IMR-90 (cell line): ENCODE measurements around the gene SARDH. TPM values are rescaled to one million over a fixed set of nuclear protein-coding genes. Genes with fewer than 3 reads are reported as not detected.

Source experiments
- ATAC-seq: fragments of 200-7000 bp; cut with Tn5 transposase; 2 replicates; pipeline ENCODE4 v1.9.1; 2020; ENCODE audit warnings: low read depth, mild to moderate bottlenecking, moderate library complexity
- BruUV-seq: library from RNA; stranded (reverse); fragments of 400-500 nt; replicated peaks from 2 replicates; lab custom pipeline; 2021; lab: Mats Ljungman, UMichigan
- CTCF ChIA-PET: fragments of 300-600 bp; formaldehyde crosslinking; extraction: SDS; loops from one replicate; lab custom pipeline; 2021; ENCODE audit warnings: antibody characterized with exemption; lab: Yijun Ruan, JAX
- POLR2A ChIA-PET: fragments of 300-600 bp; sonication (Branson Sonifier 250); formaldehyde crosslinking; loops from one replicate; lab custom pipeline; 2022; ENCODE audit warnings: antibody characterized with exemption; ENCODE audit not compliant: unreplicated experiment; lab: Charles Lee
- DNase-seq: peaks from one replicate; pipeline ENCODE4 v3.0.0; 2013
- H2AFZ ChIP-seq: replicated peaks from 2 replicates; pipeline ENCODE3; 2013; ENCODE audit warnings: low read length, mild to moderate bottlenecking; ENCODE audit not compliant: poor library complexity
- H2AK5ac ChIP-seq: 2 replicates; pipeline ENCODE4 v1.6.1; 2013; ENCODE audit warnings: low read depth, low read length, inconsistent platforms
- H2AK9ac ChIP-seq: replicated peaks from 2 replicates; pipeline ENCODE3; 2013; ENCODE audit warnings: mild to moderate bottlenecking, low read depth, low read length, moderate library complexity; ENCODE audit not compliant: poor library complexity
- H2BK120ac ChIP-seq: 2 replicates; pipeline ENCODE4 v1.6.1; 2013; ENCODE audit warnings: low read depth, low read length, inconsistent platforms
- H2BK15ac ChIP-seq: 3 replicates; pipeline ENCODE4 v1.6.1; 2013; ENCODE audit warnings: low read depth, low read length, inconsistent platforms
- H2BK20ac ChIP-seq: 2 replicates; pipeline ENCODE4 v1.6.1; 2013; ENCODE audit warnings: low read depth, mild to moderate bottlenecking, inconsistent platforms, low read length, moderate library complexity
- H2BK5ac ChIP-seq: 2 replicates; pipeline ENCODE4 v1.6.1; 2013; ENCODE audit warnings: mild to moderate bottlenecking, low read depth, low read length, inconsistent platforms; ENCODE audit not compliant: poor library complexity, severe bottlenecking
- H3K14ac ChIP-seq: replicated peaks from 2 replicates; pipeline ENCODE4 v1.6.1; 2013; ENCODE audit warnings: low read depth, low read length, inconsistent platforms
- H3K18ac ChIP-seq: 2 replicates; pipeline ENCODE4 v1.6.1; 2013; ENCODE audit warnings: low read depth, low read length, control low read depth
- H3K23ac ChIP-seq: 2 replicates; pipeline ENCODE4 v1.6.1; 2013; ENCODE audit warnings: low read depth, low read length, inconsistent platforms
- H3K27ac ChIP-seq: 2 replicates; pipeline ENCODE4 v1.5.1; 2013; ENCODE audit warnings: mild to moderate bottlenecking, control low read depth, low read length; ENCODE audit not compliant: insufficient read depth
- H3K27me3 ChIP-seq: 2 replicates; pipeline ENCODE4 v1.6.1; 2013; ENCODE audit warnings: low read length; ENCODE audit not compliant: control insufficient read depth, insufficient read depth
- H3K36me3 ChIP-seq: 2 replicates; pipeline ENCODE4 v1.6.1; 2013; ENCODE audit warnings: low read length, mixed read lengths; ENCODE audit not compliant: control insufficient read depth, insufficient read depth
- H3K4ac ChIP-seq: 2 replicates; pipeline ENCODE4 v1.6.1; 2013; ENCODE audit warnings: low read depth, low read length, inconsistent platforms
- H3K4me1 ChIP-seq: 2 replicates; pipeline ENCODE4 v1.6.1; 2013; ENCODE audit warnings: low read length, mixed read lengths; ENCODE audit not compliant: control insufficient read depth, insufficient read depth
- H3K4me2 ChIP-seq: 2 replicates; pipeline ENCODE4 v1.6.1; 2013; ENCODE audit warnings: low read depth, mild to moderate bottlenecking, control low read depth, low read length, moderate library complexity
- H3K4me3 ChIP-seq: 2 replicates; pipeline ENCODE4 v1.5.1; 2013; ENCODE audit warnings: low read depth, mild to moderate bottlenecking, control low read depth, low read length, moderate library complexity; ENCODE audit not compliant: insufficient read depth
- H3K56ac ChIP-seq: 2 replicates; pipeline ENCODE4 v1.6.1; 2013; ENCODE audit warnings: low read length, inconsistent platforms; ENCODE audit not compliant: insufficient read depth; ENCODE audit errors: extremely low read depth
- H3K79me1 ChIP-seq, 2 experiments: 2 replicates each; pipeline ENCODE4 v1.6.1; 2013; ENCODE audit warnings: low read length in 2 of 2, inconsistent platforms in 1 of 2, low read depth in 1 of 2
- H3K9ac ChIP-seq: 2 replicates; pipeline ENCODE4 v1.6.1; 2013; ENCODE audit warnings: low read depth, low read length, control low read depth
- H3K9me1 ChIP-seq: 2 replicates; pipeline ENCODE4 v1.6.1; 2013; ENCODE audit warnings: low read length, inconsistent platforms; ENCODE audit not compliant: insufficient read depth
- H3K9me3 ChIP-seq: 2 replicates; pipeline ENCODE4 v1.6.1; 2013; ENCODE audit warnings: low read length; ENCODE audit not compliant: control insufficient read depth, insufficient read depth
- H4K20me1 ChIP-seq: 2 replicates; pipeline ENCODE4 v1.6.1; 2013; ENCODE audit warnings: low read length, inconsistent platforms; ENCODE audit not compliant: insufficient read depth
- H4K5ac ChIP-seq: 2 replicates; pipeline ENCODE4 v1.6.1; 2013; ENCODE audit warnings: mild to moderate bottlenecking, low read depth, low read length, control low read depth
- H4K8ac ChIP-seq, 2 experiments: 2 replicates each; pipeline ENCODE4 v1.6.1; 2013; ENCODE audit warnings: low read depth in 2 of 2, low read length in 2 of 2, control low read depth in 1 of 2, inconsistent platforms in 1 of 2
- H4K91ac ChIP-seq: 2 replicates; pipeline ENCODE4 v1.6.1; 2013; ENCODE audit warnings: low read depth, low read length, inconsistent platforms; ENCODE audit not compliant: insufficient read depth
- BHLHE40 ChIP-seq: fragments of 150-350 bp; IDR thresholded peaks from 2 replicates; pipeline ENCODE4 v1.6.1; 2016; ENCODE audit warnings: mild to moderate bottlenecking, low read depth, low read length
- CEBPB ChIP-seq: IDR thresholded peaks from 2 replicates; pipeline ENCODE4 v1.6.1; 2012; ENCODE audit warnings: low read depth, low read length, improper control_type of control experiment
- FOS ChIP-seq: fragments of 150-350 bp; IDR thresholded peaks from 2 replicates; pipeline ENCODE4 v1.6.1; 2016; ENCODE audit warnings: low read depth, low read length
- MAFK ChIP-seq: IDR thresholded peaks from 2 replicates; pipeline ENCODE4 v1.6.1; 2012; ENCODE audit warnings: low read depth, low read length, improper control_type of control experiment
- MAZ ChIP-seq: IDR thresholded peaks from 2 replicates; pipeline ENCODE4 v1.6.1; 2012; ENCODE audit warnings: low read depth, mild to moderate bottlenecking, low read length, improper control_type of control experiment, moderate library complexity, borderline replicate concordance
- MXI1 ChIP-seq: IDR thresholded peaks from 2 replicates; pipeline ENCODE4 v1.6.1; 2012; ENCODE audit warnings: low read depth, mild to moderate bottlenecking, low read length, moderate library complexity, borderline replicate concordance
- NFE2L2 ChIP-seq: fragments of 150-350 bp; IDR thresholded peaks from 2 replicates; pipeline ENCODE4 v1.6.1; 2016; ENCODE audit warnings: low read depth, mild to moderate bottlenecking, low read length
- POLR2A ChIP-seq: IDR thresholded peaks from 2 replicates; pipeline ENCODE4 v1.6.1; 2012; ENCODE audit warnings: mild to moderate bottlenecking, low read depth, low read length
- RAD21 ChIP-seq: IDR thresholded peaks from 2 replicates; pipeline ENCODE4 v1.6.1; 2012; ENCODE audit warnings: low read length, improper control_type of control experiment
- RCOR1 ChIP-seq: IDR thresholded peaks from 2 replicates; pipeline ENCODE4 v1.6.1; 2012; ENCODE audit warnings: mild to moderate bottlenecking, low read length, improper control_type of control experiment; ENCODE audit not compliant: insufficient replicate concordance
- RFX5 ChIP-seq: IDR thresholded peaks from 2 replicates; pipeline ENCODE4 v1.8.0; 2012; ENCODE audit warnings: low read depth, mild to moderate bottlenecking, low read length, moderate library complexity
- WGBS, 2 experiments: methylation state at CpG; one replicate each; pipeline versions ENCODE4 v1.1.5 to v1.1.7; 2013; ENCODE audit warnings: missing lambda C conversion rate in 2 of 2; ENCODE audit not compliant: insufficient read length in 1 of 2; ENCODE audit errors: extremely low coverage in 2 of 2; 5-methylcytosine and 5-hydroxymethylcytosine counted together
- dilution Hi-C: fragments of 300-500 bp; cut with HindIII; formaldehyde crosslinking; loops from one replicate; pipeline ENCODE4 v1.14.3; 2018; ENCODE audit warnings: low sequenced_read_pairs; ENCODE audit not compliant: unreplicated experiment
- in situ Hi-C: fragments of 300-500 bp; cut with MboI; formaldehyde crosslinking; loops from 3 replicates; pipeline ENCODE4 v1.14.3; 2019; ENCODE audit warnings: low sequenced_read_pairs, inconsistent platforms, mixed read lengths
- intact Hi-C: fragments of 100-400 bp; cut with micrococcal nuclease; formaldehyde crosslinking; loops from 2 replicates; pipeline ENCODE4 v1.10.0; 2022
- polyA plus RNA-seq, 3 experiments: library from polyadenylated mRNA; depleted of rRNA; stranded (reverse); fragments of >200 nt; gene quantifications; 2 replicates each; pipeline ENCODE4 v1.2.3, GENCODE V29; 2012; ENCODE audit warnings: low replicate concordance in 1 of 3
- total RNA-seq: library from RNA; depleted of rRNA; stranded (reverse); fragments of >200 nt; gene quantifications from 2 replicates; pipeline ENCODE4 v1.2.3, GENCODE V29; 2012
- TF ChIP-seq, protein P1 (sequence below): fragments of 150-350 bp; IDR thresholded peaks from 2 replicates; pipeline ENCODE4 v1.6.1; 2016; ENCODE audit warnings: low read depth, mild to moderate bottlenecking, low read length, moderate library complexity, borderline replicate concordance
- TF ChIP-seq, protein P2 (sequence below): conservative IDR thresholded peaks from 2 replicates; pipeline ENCODE4 v1.5.1; 2012; ENCODE audit warnings: mild to moderate bottlenecking, low read depth, low read length, improper control_type of control experiment
- TF ChIP-seq, protein P3 (sequence below): fragments of 150-350 bp; IDR thresholded peaks from 2 replicates; pipeline ENCODE4 v1.6.1; 2017; ENCODE audit warnings: mild to moderate bottlenecking, antibody characterized with exemption, low read length, low read depth

Gene SARDH
- total and polyA plus RNA-seq, 2 of the 4 experiments (the other 2 are of a cell fraction), result 5.0 to 7.5 TPM

DNA sequence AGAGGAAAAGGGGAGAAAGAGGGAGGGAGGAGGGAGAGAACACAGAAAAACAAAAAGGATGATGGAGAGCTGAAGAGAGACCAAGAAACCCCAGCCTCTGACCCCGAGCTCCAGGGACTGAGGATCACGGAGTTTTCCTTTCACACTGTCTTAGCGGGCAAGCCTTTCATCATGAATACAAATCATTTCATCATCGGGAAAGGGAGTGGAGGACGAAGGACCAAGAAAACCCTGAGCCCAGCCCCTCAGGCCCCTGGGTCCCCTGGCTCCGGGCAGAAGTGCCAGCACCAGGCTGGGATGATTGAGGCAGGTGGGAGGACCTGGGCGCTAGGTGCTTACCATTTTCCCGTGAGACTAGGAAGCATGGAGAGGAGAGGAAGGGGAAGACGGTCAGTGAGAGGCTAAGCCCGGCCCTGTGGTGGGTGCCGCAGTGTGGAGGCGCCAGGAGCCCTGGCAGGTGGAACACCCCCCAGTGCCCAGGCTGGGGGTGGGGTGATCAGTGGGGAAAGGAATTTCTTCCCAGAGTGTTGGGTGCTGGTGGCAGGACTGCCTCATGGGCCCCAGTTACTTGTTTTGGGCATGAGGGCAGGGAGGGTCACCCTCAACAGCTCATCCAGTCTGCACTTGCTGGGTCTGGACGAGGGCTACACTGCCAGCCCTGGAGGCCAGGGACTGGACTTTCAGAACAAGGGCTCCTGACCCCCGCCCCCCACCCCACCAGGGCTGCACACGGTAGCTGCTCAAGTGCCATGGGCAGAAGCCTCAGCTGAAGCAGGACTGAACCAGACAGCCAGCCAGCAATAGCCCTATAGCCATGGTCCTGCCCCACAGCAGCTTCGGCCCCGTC, 49.0 kb upstream of the SARDH start:
- in situ Hi-C loops, result loop anchor here (5.0 to 25.0 kb wide), 2 partner anchors 205 to 350 kb away; partner anchors contain the start of genes VAV2 and WDR5
- intact Hi-C loops, result no loop called here
- no TSS peak for BruUV-seq
- H4K91ac ChIP-seq, result no peak overlapping the region
- dilution Hi-C loops, result loop anchor here (25.0 kb wide), 1 partner anchor 225 kb away; no protein-coding TSS in a partner anchor
- no peaks in the 10 kb centered on the region for H3K9me3 ChIP-seq
- H3K36me3 ChIP-seq, result peaks cover 40% of the 10 kb centered on the region
- H2BK120ac ChIP-seq, result no peak overlapping the region
- ATAC-seq, result no peak
- H2BK15ac ChIP-seq, result no peak overlapping the region
- H3K4me1 ChIP-seq, result no peaks in the 10 kb centered on the region
- H3K23ac ChIP-seq, result no peak overlapping the region
- H3K9me1 ChIP-seq, result 0 out of 2 replicates have a peak, but pooled peaks cover 3% of the 10 kb centered on the region
- no peak overlapping the region for H3K4ac ChIP-seq
- no peak overlapping the region for H2AK9ac ChIP-seq
- no peak overlapping the region for H4K8ac ChIP-seq
- H2BK20ac ChIP-seq, result no peak overlapping the region
- H3K79me1 ChIP-seq, result peaks cover 0 to 10% of the 10 kb centered on the region in 2 experiments; a peak in 1 of 4 replicates
- no peak overlapping the region for H3K4me2 ChIP-seq
- H3K18ac ChIP-seq, result no peak overlapping the region
- no peak overlapping the region for H3K4me3 ChIP-seq
- H4K5ac ChIP-seq, result no peak overlapping the region
- no peak overlapping the region for H3K56ac ChIP-seq
- DNase-seq, result no peak
- H3K27me3 ChIP-seq, result no peaks in the 10 kb centered on the region
- no peak overlapping the region for H3K9ac ChIP-seq
- H3K27ac ChIP-seq, result no peak overlapping the region
- H4K20me1 ChIP-seq, result 0 out of 2 replicates have a peak, but pooled peaks cover 4% of the 10 kb centered on the region
- WGBS, 2 experiments, result 94% methylated on average over 3 of the region's 17 CpGs; no CpG with 5 or more reads in 1 of the 2 experiments
- ChIA-PET POLR2A (no interaction called here), CTCF (interaction anchor here (0.9 kb wide), 1 partner anchor 206 kb away, joined by 3 read pairs; no protein-coding TSS in a partner anchor)
- no peak overlapping the region for H2AFZ ChIP-seq
- H3K14ac ChIP-seq, result no peak overlapping the region
- H2BK5ac ChIP-seq, result no peak overlapping the region
- no peak overlapping the region for H2AK5ac ChIP-seq
- TF ChIP-seq RAD21 (no peak), CEBPB (no peak), RCOR1 (no peak), FOS (no peak), MXI1 (no peak), MAZ (no peak), POLR2A (no peak), RFX5 (no peak), MAFK (no peak), BHLHE40 (no peak), NFE2L2 (no peak)
- TF ChIP-seq, protein P1, sequence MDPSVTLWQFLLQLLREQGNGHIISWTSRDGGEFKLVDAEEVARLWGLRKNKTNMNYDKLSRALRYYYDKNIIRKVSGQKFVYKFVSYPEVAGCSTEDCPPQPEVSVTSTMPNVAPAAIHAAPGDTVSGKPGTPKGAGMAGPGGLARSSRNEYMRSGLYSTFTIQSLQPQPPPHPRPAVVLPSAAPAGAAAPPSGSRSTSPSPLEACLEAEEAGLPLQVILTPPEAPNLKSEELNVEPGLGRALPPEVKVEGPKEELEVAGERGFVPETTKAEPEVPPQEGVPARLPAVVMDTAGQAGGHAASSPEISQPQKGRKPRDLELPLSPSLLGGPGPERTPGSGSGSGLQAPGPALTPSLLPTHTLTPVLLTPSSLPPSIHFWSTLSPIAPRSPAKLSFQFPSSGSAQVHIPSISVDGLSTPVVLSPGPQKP, result no peak
- TF ChIP-seq, protein P2, sequence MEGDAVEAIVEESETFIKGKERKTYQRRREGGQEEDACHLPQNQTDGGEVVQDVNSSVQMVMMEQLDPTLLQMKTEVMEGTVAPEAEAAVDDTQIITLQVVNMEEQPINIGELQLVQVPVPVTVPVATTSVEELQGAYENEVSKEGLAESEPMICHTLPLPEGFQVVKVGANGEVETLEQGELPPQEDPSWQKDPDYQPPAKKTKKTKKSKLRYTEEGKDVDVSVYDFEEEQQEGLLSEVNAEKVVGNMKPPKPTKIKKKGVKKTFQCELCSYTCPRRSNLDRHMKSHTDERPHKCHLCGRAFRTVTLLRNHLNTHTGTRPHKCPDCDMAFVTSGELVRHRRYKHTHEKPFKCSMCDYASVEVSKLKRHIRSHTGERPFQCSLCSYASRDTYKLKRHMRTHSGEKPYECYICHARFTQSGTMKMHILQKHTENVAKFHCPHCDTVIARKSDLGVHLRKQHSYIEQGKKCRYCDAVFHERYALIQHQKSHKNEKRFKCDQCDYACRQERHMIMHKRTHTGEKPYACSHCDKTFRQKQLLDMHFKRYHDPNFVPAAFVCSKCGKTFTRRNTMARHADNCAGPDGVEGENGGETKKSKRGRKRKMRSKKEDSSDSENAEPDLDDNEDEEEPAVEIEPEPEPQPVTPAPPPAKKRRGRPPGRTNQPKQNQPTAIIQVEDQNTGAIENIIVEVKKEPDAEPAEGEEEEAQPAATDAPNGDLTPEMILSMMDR, result no peak
- TF ChIP-seq, protein P3, sequence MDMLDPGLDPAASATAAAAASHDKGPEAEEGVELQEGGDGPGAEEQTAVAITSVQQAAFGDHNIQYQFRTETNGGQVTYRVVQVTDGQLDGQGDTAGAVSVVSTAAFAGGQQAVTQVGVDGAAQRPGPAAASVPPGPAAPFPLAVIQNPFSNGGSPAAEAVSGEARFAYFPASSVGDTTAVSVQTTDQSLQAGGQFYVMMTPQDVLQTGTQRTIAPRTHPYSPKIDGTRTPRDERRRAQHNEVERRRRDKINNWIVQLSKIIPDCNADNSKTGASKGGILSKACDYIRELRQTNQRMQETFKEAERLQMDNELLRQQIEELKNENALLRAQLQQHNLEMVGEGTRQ, result no peak
